NCI-H128 (cell line): ENCODE data around the gene GAP43.

ENCODE experiments used
- DNase-seq: peaks from one replicate; lab custom pipeline; 2025; ENCODE audit not compliant: unreplicated experiment; lab: John Stamatoyannopoulos, UW

GAP43 gene

GRCh38 chr3:115660646-115661337 lies 37.5 kb downstream of the GAP43 start:
- no peak for DNase-seq

- no peak for DNase-seq
These were observed 39.0 kb downstream of the GAP43 start for GRCh38 chr3:115662356-115662755.

GRCh38 chr3:115663414-115663813 lies 40.1 kb downstream of the GAP43 start:
- DNase-seq = no peak

- no peak for DNase-seq
These were observed 42.8 kb downstream of the GAP43 start for GRCh38 chr3:115666081-115666480.

- no peak for DNase-seq
These were observed 43.8 kb downstream of the GAP43 start for GRCh38 chr3:115666920-115667737.

- DNase-seq = no peak
These were observed 44.4 kb downstream of the GAP43 start for GRCh38 chr3:115667738-115668065.

GRCh38 chr3:115670911-115671310 lies 47.6 kb downstream of the GAP43 start:
- DNase-seq = no peak

- no peak for DNase-seq
These were observed 48.6 kb downstream of the GAP43 start for GRCh38 chr3:115671761-115672455.

GRCh38 chr3:115673881-115674280 lies 50.6 kb downstream of the GAP43 start:
- DNase-seq = no peak

- DNase-seq = no peak
These were observed 53.0 kb downstream of the GAP43 start for GRCh38 chr3:115676336-115676735.

- no peak for DNase-seq
These were observed 57.6 kb downstream of the GAP43 start for GRCh38 chr3:115680803-115681345.

GRCh38 chr3:115681736-115682135 lies 58.4 kb downstream of the GAP43 start:
- DNase-seq = no peak

- no peak for DNase-seq
These were observed 60.0 kb downstream of the GAP43 start for GRCh38 chr3:115683305-115683704.

GRCh38 chr3:115683773-115684172 lies 60.5 kb downstream of the GAP43 start:
- no peak for DNase-seq

GRCh38 chr3:115685097-115685496 lies 61.8 kb downstream of the GAP43 start:
- DNase-seq = no peak

- no peak for DNase-seq
These were observed 64.4 kb downstream of the GAP43 start for GRCh38 chr3:115687721-115688120.

- DNase-seq = no peak
These were observed 65.1 kb downstream of the GAP43 start for GRCh38 chr3:115688418-115688817.

GRCh38 chr3:115689928-115690327 lies 66.6 kb downstream of the GAP43 start:
- DNase-seq = no peak

GRCh38 chr3:115691964-115692363 lies 68.7 kb downstream of the GAP43 start:
- no peak for DNase-seq

GRCh38 chr3:115692887-115693524 lies 69.7 kb downstream of the GAP43 start:
- DNase-seq = peak; percentile 88

- DNase-seq = peak; percentile 48
These were observed 70.6 kb downstream of the GAP43 start for GRCh38 chr3:115693868-115694267.
